Activated B cell treated with CpG ODN at 0.5 μM for 24 hours (primary cell): ENCODE results near the gene GFI1. TPM values are rescaled to one million over a fixed set of nuclear protein-coding genes. Genes with fewer than 3 reads are reported as not detected.

ENCODE experiments used
- ATAC-seq: fragments of 200-7000 bp; cut with Tn5 transposase; one replicate; pipeline ENCODE4 v1.10.0; 2021; ENCODE audit warnings: low read depth, mild to moderate bottlenecking, moderate library complexity
- CTCF ChIA-PET: fragments of 350-600 bp; sonication (Branson Sonifier 250); formaldehyde crosslinking; loops from one replicate; lab custom pipeline; 2021; ENCODE audit warnings: antibody characterized with exemption; lab: Charles Lee
- POLR2A ChIA-PET: fragments of 350-600 bp; sonication (Branson Sonifier 250); formaldehyde crosslinking; loops from one replicate; lab custom pipeline; 2021; ENCODE audit warnings: antibody characterized with exemption; lab: Charles Lee
- DNase-seq: peaks from one replicate; pipeline ENCODE4 v3.0.0; 2022
- H3K27ac Mint-ChIP-seq: one replicate; pipeline ENCODE4 v1.8.0; 2020; ENCODE audit warnings: mixed read lengths
- H3K27me3 Mint-ChIP-seq: one replicate; pipeline ENCODE4 v1.8.0; 2021; ENCODE audit warnings: mixed read lengths
- H3K36me3 Mint-ChIP-seq: one replicate; pipeline ENCODE4 v1.8.0; 2021; ENCODE audit warnings: low read depth, mixed read lengths
- H3K4me1 Mint-ChIP-seq: one replicate; pipeline ENCODE4 v1.8.0; 2021; ENCODE audit warnings: mixed read lengths
- H3K4me3 Mint-ChIP-seq: one replicate; pipeline ENCODE4 v1.8.0; 2020; ENCODE audit warnings: mild to moderate bottlenecking, mixed read lengths
- H3K9me3 Mint-ChIP-seq: one replicate; pipeline ENCODE4 v1.8.0; 2020; ENCODE audit warnings: mixed read lengths
- intact Hi-C: fragments of 100-400 bp; cut with micrococcal nuclease; formaldehyde crosslinking; loops from one replicate; pipeline ENCODE4 v1.15.1; 2024
- total RNA-seq: library from RNA; stranded (reverse); gene quantifications from 2 replicates; pipeline ENCODE4 v1.2.3, GENCODE V29; 2022
- TF ChIP-seq, protein P1 (sequence below): fragments of 200-600 bp; IDR thresholded peaks from one replicate; pipeline ENCODE4 v1.8.0; 2022; ENCODE audit warnings: antibody characterized with exemption, mild to moderate bottlenecking

GFI1 gene
- total RNA-seq, 1 donor from 2014 or later, result 1.2 TPM

- TF ChIP-seq, protein P1, sequence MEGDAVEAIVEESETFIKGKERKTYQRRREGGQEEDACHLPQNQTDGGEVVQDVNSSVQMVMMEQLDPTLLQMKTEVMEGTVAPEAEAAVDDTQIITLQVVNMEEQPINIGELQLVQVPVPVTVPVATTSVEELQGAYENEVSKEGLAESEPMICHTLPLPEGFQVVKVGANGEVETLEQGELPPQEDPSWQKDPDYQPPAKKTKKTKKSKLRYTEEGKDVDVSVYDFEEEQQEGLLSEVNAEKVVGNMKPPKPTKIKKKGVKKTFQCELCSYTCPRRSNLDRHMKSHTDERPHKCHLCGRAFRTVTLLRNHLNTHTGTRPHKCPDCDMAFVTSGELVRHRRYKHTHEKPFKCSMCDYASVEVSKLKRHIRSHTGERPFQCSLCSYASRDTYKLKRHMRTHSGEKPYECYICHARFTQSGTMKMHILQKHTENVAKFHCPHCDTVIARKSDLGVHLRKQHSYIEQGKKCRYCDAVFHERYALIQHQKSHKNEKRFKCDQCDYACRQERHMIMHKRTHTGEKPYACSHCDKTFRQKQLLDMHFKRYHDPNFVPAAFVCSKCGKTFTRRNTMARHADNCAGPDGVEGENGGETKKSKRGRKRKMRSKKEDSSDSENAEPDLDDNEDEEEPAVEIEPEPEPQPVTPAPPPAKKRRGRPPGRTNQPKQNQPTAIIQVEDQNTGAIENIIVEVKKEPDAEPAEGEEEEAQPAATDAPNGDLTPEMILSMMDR, result no peak
- DNase-seq (peak; percentile 30), ATAC-seq (peak; percentile 8)
- H3K36me3 Mint-ChIP-seq, result no peaks in the 10 kb centered on the region
- ChIA-PET CTCF (interaction anchor here (0.8 kb wide), 1 partner anchor 493 kb away, joined by 3 read pairs; no protein-coding TSS in a partner anchor), POLR2A (interaction anchor here (0.7 kb wide), 1 partner anchor 105 kb away, joined by 9 read pairs; no protein-coding TSS in a partner anchor)
- H3K9me3 Mint-ChIP-seq, result no peaks in the 10 kb centered on the region
- H3K27ac Mint-ChIP-seq, result no peak overlapping the region
- H3K4me1 Mint-ChIP-seq, result peaks cover 30% of the 10 kb centered on the region
- H3K4me3 Mint-ChIP-seq, result peak overlapping the region; percentile 90
- intact Hi-C loops, result loop anchor here (5.0 kb wide), 1 partner anchor 81 kb away; no protein-coding TSS in a partner anchor
- peaks cover 11% of the 10 kb centered on the region for H3K27me3 Mint-ChIP-seq
Measured at GRCh38 chr1:92482665-92483609, 3.8 kb downstream of the GFI1 start.

DNA sequence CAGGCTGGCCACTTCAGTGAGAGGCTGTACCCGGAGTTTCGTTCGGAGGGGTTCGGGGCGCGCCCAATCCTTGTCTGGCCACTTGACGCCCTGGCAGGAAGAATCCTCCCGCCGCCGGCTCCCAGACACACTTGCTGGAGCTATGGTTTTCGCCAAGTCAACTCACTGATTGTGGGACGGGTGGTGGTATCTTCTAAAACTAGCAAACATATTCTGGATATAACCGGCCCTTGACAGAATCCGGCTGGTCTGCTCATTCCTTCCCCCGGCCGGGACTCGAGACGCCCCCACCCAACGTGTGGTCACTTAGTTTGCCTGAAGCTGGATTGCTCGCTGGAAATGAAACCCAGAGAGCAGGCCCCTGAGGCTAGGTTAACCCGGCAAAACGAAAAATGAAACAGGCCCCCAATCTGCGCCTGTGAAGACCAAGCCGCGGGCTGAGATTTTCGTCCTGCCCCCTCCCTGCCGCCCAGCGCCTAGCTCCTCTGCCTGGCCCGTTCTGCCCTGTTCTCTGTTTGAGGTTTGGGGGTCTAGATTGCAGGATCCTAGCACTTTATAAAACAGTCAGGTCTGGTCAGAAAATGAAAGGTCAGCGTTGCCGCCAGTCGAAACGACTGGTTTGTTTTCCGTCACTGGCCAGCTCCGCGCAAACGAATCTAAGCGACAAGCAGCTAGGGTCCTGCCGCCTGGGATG, 4.6 kb downstream of the GFI1 start:
- CTCF ChIA-PET, result interaction anchor here (0.8 kb wide), 1 partner anchor 494 kb away, joined by 3 read pairs; no protein-coding TSS in a partner anchor
- DNase-seq, result no peak

GRCh38 chr1:92481599-92481925, 5.2 kb downstream of the GFI1 start:
- intact Hi-C loops, result loop anchor here (5.0 kb wide), 1 partner anchor 79 kb away; no protein-coding TSS in a partner anchor
- DNase-seq (no peak), ATAC-seq (no peak)
- Mint-ChIP-seq H3K4me3 (no peak overlapping the region), H3K4me1 (peaks cover 31% of the 10 kb centered on the region), H3K9me3 (no peaks in the 10 kb centered on the region), H3K36me3 (no peaks in the 10 kb centered on the region), H3K27me3 (peaks cover 11% of the 10 kb centered on the region), H3K27ac (no peak overlapping the region)
- POLR2A ChIA-PET, result no interaction called here
- CTCF ChIA-PET, result no interaction called here
- TF ChIP-seq, protein P1, result no peak

More for the DNA sequence above, 4.6 kb downstream of the GFI1 start:
- no peak for ATAC-seq
- H3K36me3 Mint-ChIP-seq, result no peaks in the 10 kb centered on the region
- H3K9me3 Mint-ChIP-seq, result no peaks in the 10 kb centered on the region
- intact Hi-C loops, result loop anchor here (5.0 kb wide), 1 partner anchor 80 kb away; no protein-coding TSS in a partner anchor
- peaks cover 30% of the 10 kb centered on the region for H3K4me1 Mint-ChIP-seq
- POLR2A ChIA-PET, result no interaction called here
- H3K4me3 Mint-ChIP-seq, result peak overlapping the region; percentile 90
- H3K27ac Mint-ChIP-seq, result no peak overlapping the region
- TF ChIP-seq, protein P1, result no peak
- H3K27me3 Mint-ChIP-seq, result peaks cover 11% of the 10 kb centered on the region

DNA sequence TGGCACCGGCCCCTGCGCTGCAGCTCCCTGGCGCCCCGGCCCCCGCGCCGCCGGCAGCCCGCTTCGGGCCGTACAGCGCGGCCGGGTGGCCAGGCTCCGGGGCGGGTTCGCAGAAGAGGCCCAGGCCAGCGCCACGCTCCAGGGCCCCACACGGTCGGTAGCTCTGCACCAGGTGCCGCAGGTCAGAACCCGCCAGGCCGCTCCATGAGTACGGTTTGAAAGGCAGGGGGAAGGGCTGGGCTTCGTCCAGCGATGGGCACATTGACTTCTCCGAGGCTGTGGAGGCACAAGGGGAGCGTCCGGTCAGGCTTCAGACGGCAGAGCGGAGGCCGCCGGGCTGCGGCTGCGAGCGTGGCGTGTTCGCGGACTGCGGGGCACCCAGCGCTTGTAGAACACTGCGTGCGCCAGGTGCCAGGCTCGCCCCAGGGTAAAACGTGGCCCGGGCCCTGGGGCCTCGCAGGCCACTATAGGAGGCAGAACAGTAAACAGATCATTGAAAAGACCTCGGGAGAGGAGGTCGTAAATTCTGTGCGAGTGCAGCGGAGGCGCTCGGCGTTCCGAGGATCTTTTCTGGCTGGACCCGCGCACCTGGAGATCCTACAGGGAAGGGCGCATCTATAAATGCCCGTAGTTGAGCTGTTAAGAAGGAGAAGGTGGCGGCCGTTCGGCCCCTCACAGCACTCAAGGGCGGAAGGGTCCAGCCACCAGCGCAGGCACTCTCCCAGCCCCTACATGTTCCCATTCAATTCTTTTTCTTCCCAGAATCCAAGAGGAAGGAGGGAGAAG, 5.7 kb downstream of the GFI1 start:
- Mint-ChIP-seq H3K4me3 (no peak overlapping the region), H3K9me3 (no peaks in the 10 kb centered on the region), H3K27me3 (peaks cover 11% of the 10 kb centered on the region), H3K27ac (no peak overlapping the region), H3K4me1 (peaks cover 36% of the 10 kb centered on the region), H3K36me3 (no peaks in the 10 kb centered on the region)
- ATAC-seq (no peak), DNase-seq (no peak)
- ChIA-PET POLR2A (no interaction called here), CTCF (no interaction called here)
- TF ChIP-seq, protein P1, result no peak
- intact Hi-C loops, result loop anchor here (5.0 kb wide), 1 partner anchor 79 kb away; no protein-coding TSS in a partner anchor
